HG02973 (cell line): Measurements from ENCODE around the gene WHAMM.
"Not testable (repeated sequence)": the region's sequence is repeated elsewhere in the genome, so short reads cannot be mapped to it uniquely, and the experiment has no call there.

Experiments
- ATAC-seq: cut with Tn5 transposase; IDR thresholded peaks from one replicate; pipeline ENCODE4 v1.9.1; 2021; ENCODE audit warnings: moderate library complexity; ENCODE audit not compliant: unreplicated experiment

WHAMM gene

GRCh38 chr15:82802497-82802896, 6.9 kb upstream of the WHAMM start:
- ATAC-seq: no peak

DNA sequence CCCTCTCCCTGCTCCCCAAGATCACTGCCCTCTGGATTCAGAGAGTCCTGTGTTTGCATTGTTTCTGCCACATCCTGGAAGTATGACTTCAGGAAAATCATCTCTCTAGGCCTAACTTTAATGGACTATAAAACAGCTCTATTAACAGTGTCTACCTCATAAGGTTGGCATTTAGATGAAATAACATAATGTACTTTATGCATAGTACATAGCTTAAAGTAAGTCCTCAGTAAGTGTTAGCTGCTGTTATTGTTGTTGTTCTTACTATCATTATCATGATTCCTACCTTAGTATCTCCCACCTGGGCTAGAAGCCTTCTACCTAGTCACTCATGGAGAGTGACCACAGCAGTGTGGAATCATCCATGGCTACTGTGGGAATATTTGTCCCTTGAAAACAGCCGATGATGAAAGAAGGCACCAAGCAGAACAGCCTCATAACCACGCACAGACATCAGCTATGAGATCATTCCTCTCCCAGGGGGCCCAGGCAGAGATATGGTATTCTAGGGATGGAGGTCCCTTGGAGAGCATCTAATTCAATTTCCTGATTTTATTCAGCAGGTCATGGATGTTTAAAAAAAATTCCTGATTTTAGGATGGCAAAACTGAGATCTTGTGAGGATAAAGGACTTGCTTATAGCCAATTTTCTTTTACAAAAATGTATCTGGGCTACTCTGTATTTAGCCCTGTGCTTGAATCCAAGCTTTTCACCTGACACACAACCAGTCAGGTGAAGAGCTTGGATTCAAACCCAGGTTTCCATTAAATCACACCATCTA, 5.4 kb upstream of the WHAMM start:
- no peak for ATAC-seq

- no peak for ATAC-seq
Measured at GRCh38 chr15:82804575-82804949, 4.9 kb upstream of the WHAMM start.

GRCh38 chr15:82805994-82806406, 3.4 kb upstream of the WHAMM start, which contains the start of gene FSD2:
TSS of gene FSD2 (minus strand) at chr15:82806069. CDS start at chr15:82787390, 18,679 bp downstream.
- ATAC-seq: peak; percentile 56

- no peak for ATAC-seq
Measured at GRCh38 chr15:82807920-82808633, 1.4 kb upstream of the WHAMM start.

DNA sequence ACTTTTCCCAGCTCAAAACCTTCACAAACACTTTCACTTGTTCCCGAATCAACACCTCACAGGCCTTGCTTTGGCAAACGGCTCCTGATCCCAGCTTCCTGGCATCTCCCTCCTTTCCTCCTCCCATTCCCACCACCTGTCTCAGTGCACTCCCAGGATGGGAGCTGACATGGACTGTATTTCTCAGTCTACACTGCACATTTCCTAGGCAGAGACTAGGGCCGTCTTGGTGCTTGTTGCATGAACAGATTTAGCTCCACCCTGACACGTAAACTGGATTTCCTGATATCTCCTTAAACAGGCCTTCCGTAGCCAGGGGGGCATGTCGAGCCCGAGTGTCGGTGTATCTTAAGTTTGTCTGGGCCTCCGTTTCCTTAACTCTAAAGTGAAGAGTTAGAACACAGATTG, 790 bp upstream of the WHAMM start:
- ATAC-seq: no peak

GRCh38 chr15:82810061-82810889, 847 bp downstream of the WHAMM start:
- ATAC-seq: peak; percentile 3

DNA sequence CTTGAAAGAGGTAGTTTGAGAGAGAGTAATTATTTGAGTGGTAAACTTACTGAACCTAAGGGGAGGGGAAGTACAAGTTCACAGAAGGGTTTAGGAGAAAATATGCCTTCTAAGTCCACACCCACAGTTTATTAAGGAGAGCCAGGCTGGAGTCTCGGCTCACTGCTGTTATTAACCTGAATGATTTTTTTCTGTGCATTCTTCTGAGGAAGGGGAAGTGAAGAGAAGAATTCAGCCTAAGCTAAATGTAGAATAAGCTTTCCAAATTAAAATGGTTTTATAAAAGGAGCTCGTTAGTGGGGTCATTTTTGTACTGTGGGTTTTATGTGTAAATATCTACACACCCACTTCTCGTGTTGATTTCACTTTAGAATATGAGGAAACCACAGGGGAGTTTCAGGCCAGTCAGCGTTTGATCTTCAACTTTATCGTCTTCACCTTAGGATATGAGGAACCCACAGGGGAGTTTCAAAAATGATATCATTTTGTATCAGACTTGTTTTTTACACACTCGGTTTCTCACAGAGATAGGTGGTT, 1.5 kb downstream of the WHAMM start:
- ATAC-seq: no peak

GRCh38 chr15:82812994-82813393, 3.6 kb downstream of the WHAMM start:
- no peak for ATAC-seq

GRCh38 chr15:82820128-82820527, 10.7 kb downstream of the WHAMM start:
- no peak for ATAC-seq

DNA sequence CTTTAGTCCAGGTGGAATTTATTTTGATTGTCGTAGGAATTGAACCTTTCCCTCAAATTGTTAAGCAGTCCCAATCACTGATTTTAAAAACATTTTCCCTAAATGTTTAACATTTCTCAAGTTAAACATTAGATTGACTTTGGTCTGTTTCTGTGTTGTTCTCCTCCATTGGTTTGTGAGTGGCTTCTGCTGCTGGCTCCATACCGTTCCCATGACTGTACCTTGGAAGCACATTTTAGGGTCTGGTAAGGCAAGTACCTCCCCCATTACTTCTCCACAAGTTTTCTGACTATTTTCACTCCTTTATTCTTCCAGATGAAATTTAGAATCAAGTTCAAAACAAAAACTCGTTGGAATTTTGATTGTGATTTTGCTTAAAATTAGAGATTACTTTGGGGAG, 12.0 kb downstream of the WHAMM start:
- not testable (repeated sequence) for ATAC-seq

DNA sequence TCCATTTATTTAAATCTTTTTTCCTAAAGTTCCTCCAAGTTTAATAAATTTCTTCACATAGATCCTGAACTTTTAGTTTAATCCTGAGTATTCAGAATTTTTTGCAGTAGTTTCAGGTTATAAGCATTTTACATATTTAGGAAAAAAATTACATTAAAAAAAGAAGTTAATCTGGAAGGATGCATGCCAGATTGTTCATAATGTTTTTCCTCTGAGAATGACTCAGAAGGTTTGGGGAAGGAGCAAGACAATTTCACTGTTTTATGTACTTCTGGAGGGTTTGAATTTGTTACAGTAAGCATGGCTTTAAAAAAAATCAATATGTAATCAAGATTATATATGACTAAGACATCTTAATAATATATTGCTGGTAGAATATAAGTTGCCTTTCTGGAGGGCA, 12.4 kb downstream of the WHAMM start:
- not testable (repeated sequence) for ATAC-seq

DNA sequence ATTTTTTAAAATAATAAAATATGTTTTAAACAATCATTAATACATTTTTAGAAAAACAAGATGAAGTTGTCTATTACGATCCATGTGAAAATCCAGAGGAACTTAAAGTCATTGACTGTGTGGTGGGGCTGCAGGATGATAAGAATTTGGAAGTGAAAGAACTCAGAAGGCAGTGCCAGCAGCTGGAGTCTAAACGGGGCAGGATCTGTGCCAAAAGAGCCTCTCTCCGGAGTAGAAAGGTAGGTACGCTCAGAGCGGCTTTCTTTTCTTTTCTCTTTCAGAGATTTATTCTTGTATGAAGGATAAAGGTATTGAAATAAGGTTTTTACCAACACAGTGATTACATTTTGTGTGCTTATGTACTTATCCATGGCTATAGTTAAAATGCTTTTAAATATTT, 13.6 kb downstream of the WHAMM start:
- no peak for ATAC-seq

DNA sequence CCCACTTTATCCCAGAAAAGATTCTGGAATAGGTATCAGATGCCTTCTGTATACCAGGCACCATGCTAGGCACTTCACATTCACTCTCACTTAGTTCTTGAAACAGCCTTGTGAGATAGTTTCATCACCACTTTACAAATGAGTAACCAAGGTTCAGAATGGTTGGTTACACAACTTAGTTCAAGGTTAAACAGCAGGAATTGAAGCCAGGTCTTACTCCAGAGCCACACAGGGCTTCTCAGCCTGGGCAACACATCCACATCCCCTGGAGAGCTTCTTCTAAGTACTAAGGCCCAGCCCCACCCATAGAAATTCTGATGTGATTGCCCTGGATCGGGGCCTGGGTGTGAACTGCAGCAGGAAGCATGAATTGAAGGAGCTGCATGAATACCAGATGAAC, 18.6 kb downstream of the WHAMM start:
- ATAC-seq: no peak

DNA sequence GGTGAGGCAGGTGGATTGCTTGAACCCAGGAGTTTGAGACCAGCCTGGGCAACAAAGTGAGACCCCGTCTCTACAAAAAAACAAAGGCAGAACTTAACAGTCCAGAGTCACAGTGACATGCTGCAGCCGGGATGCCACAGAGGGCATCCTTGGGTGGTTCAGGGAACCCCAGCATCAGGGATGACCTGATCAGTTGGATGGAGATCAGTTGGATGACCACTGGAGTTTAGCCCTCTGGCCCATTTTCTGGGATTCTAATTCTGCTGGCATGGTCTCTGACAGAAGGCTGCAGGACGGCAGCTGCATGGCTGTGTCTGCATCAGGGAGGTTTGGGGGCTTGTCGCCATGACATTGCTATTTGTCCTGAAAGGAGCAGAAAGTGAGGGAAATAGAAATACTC, 19.8 kb downstream of the WHAMM start:
- ATAC-seq: no peak

- ATAC-seq: no peak
Measured at GRCh38 chr15:82830427-82831173, 21.2 kb downstream of the WHAMM start.

DNA sequence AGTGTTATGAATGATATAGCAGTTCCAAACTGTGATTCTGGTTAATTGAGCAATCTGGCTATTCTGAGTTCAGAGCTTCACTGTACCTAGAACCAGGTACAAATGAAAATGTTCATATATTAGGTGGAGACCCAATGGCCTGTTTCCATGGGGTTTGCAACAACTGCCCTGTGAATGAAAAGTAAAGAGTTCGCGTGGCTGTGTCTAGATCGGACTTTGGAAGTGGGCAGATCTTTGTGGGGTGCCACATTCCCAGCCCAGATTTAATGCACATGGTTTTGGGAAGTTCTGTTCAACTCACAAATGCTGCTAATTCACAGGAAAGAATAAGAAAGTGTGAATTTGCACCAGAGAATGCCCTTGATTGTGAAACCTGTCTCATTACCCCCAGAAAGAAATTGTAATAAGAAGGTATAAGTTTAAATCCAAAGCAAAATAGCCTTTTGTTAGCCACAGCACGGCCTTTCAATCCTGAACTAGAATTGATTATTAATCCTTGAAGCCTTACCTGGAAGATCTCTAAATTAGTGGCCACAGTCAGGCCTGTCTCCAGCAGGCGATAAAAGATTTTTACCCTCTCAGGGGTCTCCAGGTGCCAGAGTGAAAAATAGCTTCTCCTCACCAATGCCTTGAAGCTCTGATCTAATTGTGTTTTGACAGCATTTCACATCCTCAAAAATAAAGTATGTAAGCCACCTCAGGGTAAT, 22.6 kb downstream of the WHAMM start:
- ATAC-seq: no peak

- peak; percentile 84 for ATAC-seq
Measured at GRCh38 chr15:82832601-82833361, 23.4 kb downstream of the WHAMM start.

- ATAC-seq: no peak
Measured at GRCh38 chr15:82833362-82833682, 23.9 kb downstream of the WHAMM start.
